CD14-positive monocyte (primary cell): ENCODE data around the gene WIPI1. TPM values are rescaled to one million over a fixed set of nuclear protein-coding genes. Genes with fewer than 3 reads are reported as not detected.
A peak's percentile ranks its signal among the peaks of the same experiment; 100 is the strongest.

ENCODE experiments used
- DNase-seq, 3 donors: peaks; one replicate each; pipeline ENCODE4 v3.0.0-alpha.2; 2011 to 2022
- H2AFZ ChIP-seq: 2 replicates; pipeline ENCODE4 v1.6.0; 2012; ENCODE audit warnings: mild to moderate bottlenecking, low read depth, low read length, inconsistent platforms; ENCODE audit not compliant: insufficient read depth, poor library complexity, severe bottlenecking
- H3K27ac ChIP-seq, 2 donors: 1 replicate in 1 of 2; 2 replicates in 1 of 2; pipeline ENCODE4 v1.5.1; 2012 to 2013; ENCODE audit warnings: low read length in 2 of 2, control low read depth in 1 of 2, inconsistent platforms in 1 of 2, low read depth in 1 of 2, mild to moderate bottlenecking in 1 of 2
- H3K27me3 ChIP-seq, 2 donors: one replicate each; pipeline versions ENCODE4 v1.6.0 to v1.6.1; 2011 to 2013; ENCODE audit warnings: low read length in 2 of 2; ENCODE audit not compliant: control insufficient read depth in 2 of 2, insufficient read depth in 2 of 2
- H3K36me3 ChIP-seq, 2 donors: replicated peaks in 1 of 2; 1 replicate in 1 of 2; 2 replicates in 1 of 2; pipeline versions ENCODE4 v1.5.1 to v1.6.1; 2012 to 2013; ENCODE audit warnings: low read length in 2 of 2, control low read depth in 1 of 2, inconsistent platforms in 1 of 2, mild to moderate bottlenecking in 1 of 2; ENCODE audit not compliant: insufficient read depth in 2 of 2, control insufficient read depth in 1 of 2
- H3K4me1 ChIP-seq, 2 donors: 1 replicate in 1 of 2; 2 replicates in 1 of 2; pipeline versions ENCODE4 v1.5.1 to v1.6.1; 2012 to 2013; ENCODE audit warnings: low read length in 2 of 2, control low read depth in 1 of 2, inconsistent platforms in 1 of 2, mild to moderate bottlenecking in 1 of 2, moderate library complexity in 1 of 2; ENCODE audit not compliant: insufficient read depth in 2 of 2, control insufficient read depth in 1 of 2
- H3K4me2 ChIP-seq: replicated peaks from 2 replicates; pipeline ENCODE3; 2012; ENCODE audit warnings: low read length, moderate library complexity, mild to moderate bottlenecking; ENCODE audit not compliant: poor library complexity, severe bottlenecking; ENCODE audit errors: extremely low read depth
- H3K4me3 ChIP-seq, 3 experiments: fragments of 200-600 bp in 1 of 3; sonication (generic) in 1 of 3; replicated peaks in 1 of 3; 1 replicate in 2 of 3; 2 replicates in 1 of 3; pipeline ENCODE4 v1.5.1; 2011 to 2013; ENCODE audit warnings: low read length in 3 of 3, mild to moderate bottlenecking in 3 of 3, control low read depth in 2 of 3, low read depth in 2 of 3, inconsistent platforms in 1 of 3, moderate library complexity in 1 of 3
- H3K79me2 ChIP-seq: 2 replicates; pipeline ENCODE4 v1.6.0; 2012; ENCODE audit warnings: mild to moderate bottlenecking, control low read depth, inconsistent platforms, low read length, moderate library complexity; ENCODE audit not compliant: insufficient read depth
- H3K9ac ChIP-seq: 2 replicates; pipeline ENCODE4 v1.6.0; 2017; ENCODE audit warnings: low read length, mild to moderate bottlenecking; ENCODE audit not compliant: insufficient read depth, poor library complexity, severe bottlenecking
- H3K9me3 ChIP-seq, 2 donors: replicated peaks in 1 of 2; 1 replicate in 1 of 2; 2 replicates in 1 of 2; pipeline versions ENCODE4 v1.5.1 to v1.6.1; 2012 to 2013; ENCODE audit warnings: low read length in 2 of 2, control low read depth in 1 of 2; ENCODE audit not compliant: control insufficient read depth in 1 of 2, insufficient read depth in 1 of 2
- H4K20me1 ChIP-seq: 2 replicates; pipeline ENCODE4 v1.6.0; 2012; ENCODE audit warnings: mild to moderate bottlenecking, low read length, control low read depth, moderate library complexity; ENCODE audit not compliant: insufficient read depth
- H3K27ac Mint-ChIP-seq, 7 donors: one replicate each; pipeline ENCODE4 v1.8.0; 2020; ENCODE audit warnings: mild to moderate bottlenecking in 7 of 7, mixed read lengths in 7 of 7, moderate library complexity in 6 of 7, inconsistent platforms in 2 of 7
- H3K27me3 Mint-ChIP-seq, 3 donors: one replicate each; pipeline ENCODE4 v1.8.0; 2021 to 2022; ENCODE audit warnings: low read depth in 3 of 3, mild to moderate bottlenecking in 3 of 3, mixed read lengths in 3 of 3, moderate library complexity in 3 of 3, inconsistent platforms in 1 of 3
- H3K36me3 Mint-ChIP-seq, 2 donors: one replicate each; pipeline ENCODE4 v1.8.0; 2020; ENCODE audit warnings: mixed read lengths in 2 of 2, inconsistent platforms in 1 of 2, mild to moderate bottlenecking in 1 of 2
- H3K4me1 Mint-ChIP-seq: one replicate; pipeline ENCODE4 v1.8.0; 2020; ENCODE audit warnings: mild to moderate bottlenecking, mixed read lengths
- H3K4me3 Mint-ChIP-seq, 2 donors: one replicate each; pipeline ENCODE4 v1.8.0; 2020; ENCODE audit warnings: mild to moderate bottlenecking in 2 of 2, mixed read lengths in 2 of 2, moderate library complexity in 1 of 2
- H3K9me3 Mint-ChIP-seq, 7 donors: one replicate each; pipeline ENCODE4 v1.8.0; 2020 to 2022; ENCODE audit warnings: mixed read lengths in 7 of 7, mild to moderate bottlenecking in 6 of 7, moderate library complexity in 6 of 7, inconsistent platforms in 2 of 7
- WGBS: methylation state at CpG from one replicate; pipeline ENCODE4 v1.1.5; 2013; ENCODE audit warnings: missing lambda C conversion rate; ENCODE audit not compliant: insufficient coverage; 5-methylcytosine and 5-hydroxymethylcytosine counted together
- intact Hi-C, 2 donors: fragments of 100-400 bp; cut with micrococcal nuclease; formaldehyde crosslinking; loops; one replicate each; pipeline versions ENCODE4 v1.15.0 to v1.15.1; 2023
- polyA minus RNA-seq: library from RNA; depleted of rRNA, polyadenylated mRNA; stranded (reverse); fragments of >200 nt; gene quantifications from 2 replicates; pipeline ENCODE4 v1.2.3, GENCODE V29; 2012
- polyA plus RNA-seq, 3 donors: library from polyadenylated mRNA; depleted of rRNA in 1 of 3; unstranded in 2 of 3; stranded (reverse) in 1 of 3; fragments of 300-500 nt in 2 of 3; fragments of >200 nt in 1 of 3; fragmentation: Illumina TruSeq in 2 of 3; gene quantifications; 1 replicate in 2 of 3; 2 replicates in 1 of 3; pipeline ENCODE4 v1.2.3, GENCODE V29; 2012 to 2021
- total RNA-seq, 12 experiments: library from RNA in 1 of 12; stranded (reverse) in 1 of 12; fragments of 120-200 nt in 1 of 12; gene quantifications; one replicate each; pipeline ENCODE4 v1.2.4 and lab custom pipeline; 2013 to 2026; ENCODE audit warnings: mixed read lengths in 6 of 12, inconsistent platforms in 1 of 12
- TF ChIP-seq, protein P1 (sequence below): fragments of 200-600 bp; IDR thresholded peaks from one replicate; pipeline ENCODE4 v1.8.0; 2022; ENCODE audit warnings: antibody characterized with exemption, mild to moderate bottlenecking

WIPI1 gene, protein sequence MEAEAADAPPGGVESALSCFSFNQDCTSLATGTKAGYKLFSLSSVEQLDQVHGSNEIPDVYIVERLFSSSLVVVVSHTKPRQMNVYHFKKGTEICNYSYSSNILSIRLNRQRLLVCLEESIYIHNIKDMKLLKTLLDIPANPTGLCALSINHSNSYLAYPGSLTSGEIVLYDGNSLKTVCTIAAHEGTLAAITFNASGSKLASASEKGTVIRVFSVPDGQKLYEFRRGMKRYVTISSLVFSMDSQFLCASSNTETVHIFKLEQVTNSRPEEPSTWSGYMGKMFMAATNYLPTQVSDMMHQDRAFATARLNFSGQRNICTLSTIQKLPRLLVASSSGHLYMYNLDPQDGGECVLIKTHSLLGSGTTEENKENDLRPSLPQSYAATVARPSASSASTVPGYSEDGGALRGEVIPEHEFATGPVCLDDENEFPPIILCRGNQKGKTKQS
- total RNA-seq (2013), result 31.4 TPM
- 10 to 100 TPM; 19.9 to 31.9 (median 22.1) TPM for polyA plus RNA-seq
- polyA minus RNA-seq, result 16.3 and 34.1 TPM in 2 replicates
- total RNA-seq (lab: John Stamatoyannopoulos, UW), result 6.1 to 67.2 (median 46.9) reads per million in 11 experiments

DNA sequence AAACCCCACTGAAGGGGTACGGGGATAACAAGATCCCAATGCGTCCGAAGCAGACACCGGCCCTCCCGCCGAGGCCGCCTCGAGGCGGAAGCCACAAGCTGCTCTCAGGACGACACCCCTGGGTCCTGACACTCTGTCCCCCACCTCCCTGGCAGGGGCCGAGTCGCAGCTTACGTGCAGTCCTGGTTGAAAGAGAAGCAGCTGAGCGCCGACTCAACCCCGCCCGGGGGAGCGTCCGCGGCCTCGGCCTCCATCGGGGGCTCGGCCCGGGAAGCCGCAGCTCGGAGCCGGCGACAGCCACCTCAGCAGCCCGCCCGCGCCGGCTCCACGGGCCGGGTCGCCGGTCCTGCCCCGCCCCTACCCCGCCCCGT, at the start of gene WIPI1:
Gene WIPI1, minus strand, starts transcription at position 329 of the 371 bp plus-strand sequence. Its CDS starts 75 bp downstream, at position 254.
- Mint-ChIP-seq H3K36me3 (peaks cover 9 to 23% of the 10 kb centered on the region in 2 donors), H3K27ac (peak within 1 kb of the TSS; percentile 94 to 97 (median 96)), H3K27me3 (peaks cover 0 to 8% (median 4%) of the 10 kb centered on the region in 3 donors), H3K4me1 (peaks cover 50% of the 10 kb centered on the region), H3K4me3 (peak within 1 kb of the TSS; percentile 94 to 95), H3K9me3 (peaks cover 0 to 5% (median 0%) of the 10 kb centered on the region in 7 donors)
- no peaks in the 10 kb centered on the region for H3K9me3 ChIP-seq
- DNase-seq, result peak in 1 of 3 donors; percentile 42
- peaks cover 3 to 10% of the 10 kb centered on the region in 2 donors for H3K36me3 ChIP-seq
- peak within 1 kb of the TSS; percentile 73 for H2AFZ ChIP-seq
- peak within 1 kb of the TSS; percentile 96 for H3K4me2 ChIP-seq
- H3K9ac ChIP-seq, result peak within 1 kb of the TSS; percentile 83
- H3K27ac ChIP-seq, result peak within 1 kb of the TSS; percentile 89 to 90
- WGBS, result under 1% methylated on average over 22 of the region's 39 CpGs
- intact Hi-C loops, result loop anchor here (5.0 kb wide), 2 partner anchors 210 to 420 kb away; partner anchors contain the start of genes AMZ2 (in 1 of the 2) and KPNA2 (in 1 of the 2)
- no peaks in the 10 kb centered on the region for H4K20me1 ChIP-seq
- TF ChIP-seq, protein P1, sequence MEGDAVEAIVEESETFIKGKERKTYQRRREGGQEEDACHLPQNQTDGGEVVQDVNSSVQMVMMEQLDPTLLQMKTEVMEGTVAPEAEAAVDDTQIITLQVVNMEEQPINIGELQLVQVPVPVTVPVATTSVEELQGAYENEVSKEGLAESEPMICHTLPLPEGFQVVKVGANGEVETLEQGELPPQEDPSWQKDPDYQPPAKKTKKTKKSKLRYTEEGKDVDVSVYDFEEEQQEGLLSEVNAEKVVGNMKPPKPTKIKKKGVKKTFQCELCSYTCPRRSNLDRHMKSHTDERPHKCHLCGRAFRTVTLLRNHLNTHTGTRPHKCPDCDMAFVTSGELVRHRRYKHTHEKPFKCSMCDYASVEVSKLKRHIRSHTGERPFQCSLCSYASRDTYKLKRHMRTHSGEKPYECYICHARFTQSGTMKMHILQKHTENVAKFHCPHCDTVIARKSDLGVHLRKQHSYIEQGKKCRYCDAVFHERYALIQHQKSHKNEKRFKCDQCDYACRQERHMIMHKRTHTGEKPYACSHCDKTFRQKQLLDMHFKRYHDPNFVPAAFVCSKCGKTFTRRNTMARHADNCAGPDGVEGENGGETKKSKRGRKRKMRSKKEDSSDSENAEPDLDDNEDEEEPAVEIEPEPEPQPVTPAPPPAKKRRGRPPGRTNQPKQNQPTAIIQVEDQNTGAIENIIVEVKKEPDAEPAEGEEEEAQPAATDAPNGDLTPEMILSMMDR, result no peak
- H3K4me1 ChIP-seq, result peaks cover 40 to 41% of the 10 kb centered on the region in 2 donors
- peaks cover 10% of the 10 kb centered on the region for H3K79me2 ChIP-seq
- H3K27me3 ChIP-seq, result peaks cover 0 to 5% of the 10 kb centered on the region in 2 donors
- H3K4me3 ChIP-seq, result peak within 1 kb of the TSS; percentile 72 to 88 (median 85)

DNA sequence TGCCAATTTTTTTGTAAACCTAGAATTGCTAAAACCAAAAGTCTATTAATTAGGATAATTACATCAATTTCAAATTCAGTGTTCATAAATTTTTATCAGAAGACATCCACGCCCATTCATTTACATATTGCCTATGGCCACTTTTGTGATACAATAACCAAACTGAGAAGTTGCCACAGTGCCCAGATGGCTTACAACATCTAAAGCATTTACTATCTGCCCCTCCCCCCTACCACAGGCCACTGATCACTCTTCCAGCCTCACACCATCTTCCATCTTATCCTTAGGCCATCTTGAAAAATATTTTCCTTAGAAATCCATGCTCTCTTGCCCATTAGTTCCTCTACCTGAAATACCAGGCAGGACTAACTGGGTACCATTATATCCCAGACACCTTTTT, 48.7 kb upstream of the WIPI1 start:
- Mint-ChIP-seq H3K9me3 (peaks cover 0 to 3% (median 0%) of the 10 kb centered on the region in 7 donors), H3K27me3 (no peaks in the 10 kb centered on the region), H3K36me3 (no peaks in the 10 kb centered on the region), H3K4me3 (no peak overlapping the region), H3K27ac (peak overlapping the region in 3 of 7 donors; percentile 4 to 37 (median 23)), H3K4me1 (peaks cover 55% of the 10 kb centered on the region)
- Histone ChIP-seq H3K9ac (no peak overlapping the region), H2AFZ (no peak overlapping the region), H3K9me3 (no peaks in the 10 kb centered on the region), H3K4me3 (no peak overlapping the region), H4K20me1 (no peaks in the 10 kb centered on the region), H3K79me2 (peaks cover 3% of the 10 kb centered on the region), H3K36me3 (no peaks in the 10 kb centered on the region), H3K27me3 (no peaks in the 10 kb centered on the region), H3K4me1 (peaks cover 47 to 56% of the 10 kb centered on the region in 2 donors), H3K27ac (peak overlapping the region in 1 of 2 donors; percentile 2), H3K4me2 (no peak overlapping the region)
- intact Hi-C loops, result no loop called here
- DNase-seq, result peak in 1 of 3 donors; percentile 26
- 54% methylated on average over 1 of the region's 1 CpG for WGBS
- TF ChIP-seq, protein P1, result no peak
